HepG2 (cell line): ENCODE results near the gene RSAD2.

ENCODE experiments used
- AGO2 ChIP-seq: fragments of 200-400 bp; formaldehyde crosslinking; optimal IDR thresholded peaks from 2 replicates; pipeline ENCODE3; 2017; ENCODE audit warnings: mild to moderate bottlenecking, low read depth, low read length, moderate library complexity
- EP300 ChIP-seq, 3 experiments: sonication (generic) in 1 of 3; formaldehyde crosslinking in 1 of 3; IDR thresholded peaks; 2 replicates each; pipeline versions ENCODE4 v1.5.1 to v1.6.1; 2011 to 2020; ENCODE audit warnings: low read depth in 2 of 3, low read length in 2 of 3, borderline replicate concordance in 1 of 3, improper control_type of control experiment in 1 of 3, mild to moderate bottlenecking in 1 of 3, missing genetic modification reagents in 1 of 3, moderate library complexity in 1 of 3
- POLR2A ChIP-seq, 2 experiments: IDR thresholded peaks; 2 replicates each; pipeline ENCODE4 v1.6.1; 2011; ENCODE audit warnings: low read depth in 2 of 2, low read length in 2 of 2, mild to moderate bottlenecking in 1 of 2, moderate library complexity in 1 of 2; ENCODE audit not compliant: insufficient read depth in 1 of 2
- POLR2AphosphoS5 ChIP-seq: IDR thresholded peaks from 2 replicates; pipeline ENCODE4 v1.6.1; 2012; ENCODE audit warnings: low read depth, low read length
- POLR2G ChIP-seq: fragments of 200-400 bp; formaldehyde crosslinking; IDR thresholded peaks from 2 replicates; pipeline ENCODE4 v1.6.1; 2018; ENCODE audit warnings: mild to moderate bottlenecking, low read depth, low read length, moderate library complexity
- RAD21 ChIP-seq: fragments of 450-650 bp; formaldehyde crosslinking; IDR thresholded peaks from 2 replicates; pipeline ENCODE4 v1.5.0; 2020; ENCODE audit warnings: mild to moderate bottlenecking
- ZFAT ChIP-seq: sonication (generic); formaldehyde crosslinking; conservative IDR thresholded peaks from 2 replicates; pipeline ENCODE4 v1.8.1; 2023; ENCODE audit warnings: missing genetic modification reagents, inconsistent platforms
- TF ChIP-seq, protein P1 (sequence below): sonication (generic); formaldehyde crosslinking; IDR thresholded peaks from 2 replicates; pipeline ENCODE4 v1.5.0; 2020; ENCODE audit warnings: mild to moderate bottlenecking, missing genetic modification reagents, moderate library complexity
- TF ChIP-seq, protein P2 (sequence below): sonication (generic); formaldehyde crosslinking; conservative IDR thresholded peaks from 2 replicates; pipeline ENCODE4 v1.4.0; 2020; ENCODE audit warnings: missing genetic modification reagents
- TF ChIP-seq, protein P3 (sequence below): sonication (generic); formaldehyde crosslinking; IDR thresholded peaks from 2 replicates; pipeline ENCODE4 v1.8.1; 2023; ENCODE audit warnings: mild to moderate bottlenecking, missing genetic modification reagents
- TF ChIP-seq, protein P4 (sequence below): sonication (generic); formaldehyde crosslinking; IDR thresholded peaks from 2 replicates; pipeline ENCODE4 v1.4.0; 2020; ENCODE audit warnings: missing genetic modification reagents
- TF ChIP-seq, protein P5 (sequence below): sonication (generic); formaldehyde crosslinking; IDR thresholded peaks from 2 replicates; pipeline ENCODE4 v1.5.1; 2020; ENCODE audit warnings: mild to moderate bottlenecking, missing genetic modification reagents, borderline replicate concordance

DNA sequence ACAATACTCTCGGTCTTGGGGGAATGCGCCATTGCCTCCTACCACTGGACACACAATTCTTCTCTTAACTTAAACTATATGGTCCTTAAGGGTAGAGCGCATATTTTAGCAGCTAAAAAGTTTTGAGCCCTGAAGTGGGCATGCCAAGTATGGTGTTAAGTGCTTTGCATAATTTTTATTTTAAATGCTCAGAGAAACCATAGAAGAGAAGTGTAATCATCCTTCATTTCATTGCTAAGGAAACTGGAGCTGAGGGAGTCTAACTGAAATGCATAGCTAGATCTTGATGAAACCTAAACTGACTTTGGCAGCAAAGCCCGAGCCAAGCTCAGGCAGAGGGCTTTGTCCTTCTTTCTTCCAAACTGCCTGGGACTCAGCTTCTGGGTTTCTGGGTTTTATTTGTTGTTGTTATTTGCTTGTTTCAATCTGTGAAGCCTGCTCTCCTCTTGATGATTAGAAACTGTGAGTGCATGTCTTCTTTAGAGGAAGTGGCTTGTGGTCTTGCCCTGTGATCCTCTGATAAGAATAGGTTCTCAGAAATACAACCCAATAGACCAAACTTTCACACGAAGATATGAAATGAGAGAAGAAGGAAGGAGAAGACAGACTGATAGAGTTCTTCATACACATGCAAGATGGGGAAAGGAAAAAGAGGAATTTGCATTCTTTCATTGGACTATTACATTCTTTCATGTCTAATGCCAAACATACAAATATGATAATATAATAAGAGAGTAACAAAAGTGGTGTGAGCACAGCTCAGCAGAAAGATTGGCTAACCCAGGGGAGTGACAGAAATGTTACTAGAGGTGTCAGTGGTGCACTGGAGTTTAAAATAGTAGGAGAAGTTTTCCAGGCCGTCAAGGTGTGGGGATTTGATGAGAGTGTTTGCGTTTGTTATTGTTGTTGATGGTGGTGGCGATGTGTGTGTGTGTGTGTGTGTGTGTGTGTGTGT is 32.1 kb downstream of the RSAD2 start:
- TF ChIP-seq, protein P1, sequence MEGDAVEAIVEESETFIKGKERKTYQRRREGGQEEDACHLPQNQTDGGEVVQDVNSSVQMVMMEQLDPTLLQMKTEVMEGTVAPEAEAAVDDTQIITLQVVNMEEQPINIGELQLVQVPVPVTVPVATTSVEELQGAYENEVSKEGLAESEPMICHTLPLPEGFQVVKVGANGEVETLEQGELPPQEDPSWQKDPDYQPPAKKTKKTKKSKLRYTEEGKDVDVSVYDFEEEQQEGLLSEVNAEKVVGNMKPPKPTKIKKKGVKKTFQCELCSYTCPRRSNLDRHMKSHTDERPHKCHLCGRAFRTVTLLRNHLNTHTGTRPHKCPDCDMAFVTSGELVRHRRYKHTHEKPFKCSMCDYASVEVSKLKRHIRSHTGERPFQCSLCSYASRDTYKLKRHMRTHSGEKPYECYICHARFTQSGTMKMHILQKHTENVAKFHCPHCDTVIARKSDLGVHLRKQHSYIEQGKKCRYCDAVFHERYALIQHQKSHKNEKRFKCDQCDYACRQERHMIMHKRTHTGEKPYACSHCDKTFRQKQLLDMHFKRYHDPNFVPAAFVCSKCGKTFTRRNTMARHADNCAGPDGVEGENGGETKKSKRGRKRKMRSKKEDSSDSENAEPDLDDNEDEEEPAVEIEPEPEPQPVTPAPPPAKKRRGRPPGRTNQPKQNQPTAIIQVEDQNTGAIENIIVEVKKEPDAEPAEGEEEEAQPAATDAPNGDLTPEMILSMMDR (CRISPR knock-in tag) = no peak
- TF ChIP-seq EP300 (IDR thresholded peaks at IDR 0.05; ENCODE audit: low read depth in 2 of 2, low read length in 2 of 2) = no peak
- no peak for TF ChIP-seq EP300 (CRISPR knock-in tag; IDR thresholded peaks at IDR 0.05; ENCODE audit: borderline replicate concordance)
- TF ChIP-seq AGO2 = no peak
- TF ChIP-seq, protein P2, sequence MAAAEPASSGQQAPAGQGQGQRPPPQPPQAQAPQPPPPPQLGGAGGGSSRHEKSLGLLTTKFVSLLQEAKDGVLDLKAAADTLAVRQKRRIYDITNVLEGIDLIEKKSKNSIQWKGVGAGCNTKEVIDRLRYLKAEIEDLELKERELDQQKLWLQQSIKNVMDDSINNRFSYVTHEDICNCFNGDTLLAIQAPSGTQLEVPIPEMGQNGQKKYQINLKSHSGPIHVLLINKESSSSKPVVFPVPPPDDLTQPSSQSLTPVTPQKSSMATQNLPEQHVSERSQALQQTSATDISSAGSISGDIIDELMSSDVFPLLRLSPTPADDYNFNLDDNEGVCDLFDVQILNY = no peak
- no peak for TF ChIP-seq POLR2A (IDR thresholded peaks at IDR 0.05; ENCODE audit: insufficient read depth in 1 of 2, low read depth in 2 of 2, low read length in 2 of 2)
- TF ChIP-seq, protein P3, sequence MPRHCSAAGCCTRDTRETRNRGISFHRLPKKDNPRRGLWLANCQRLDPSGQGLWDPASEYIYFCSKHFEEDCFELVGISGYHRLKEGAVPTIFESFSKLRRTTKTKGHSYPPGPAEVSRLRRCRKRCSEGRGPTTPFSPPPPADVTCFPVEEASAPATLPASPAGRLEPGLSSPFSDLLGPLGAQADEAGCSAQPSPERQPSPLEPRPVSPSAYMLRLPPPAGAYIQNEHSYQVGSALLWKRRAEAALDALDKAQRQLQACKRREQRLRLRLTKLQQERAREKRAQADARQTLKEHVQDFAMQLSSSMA (CRISPR knock-in tag) = no peak
- TF ChIP-seq, protein P4, sequence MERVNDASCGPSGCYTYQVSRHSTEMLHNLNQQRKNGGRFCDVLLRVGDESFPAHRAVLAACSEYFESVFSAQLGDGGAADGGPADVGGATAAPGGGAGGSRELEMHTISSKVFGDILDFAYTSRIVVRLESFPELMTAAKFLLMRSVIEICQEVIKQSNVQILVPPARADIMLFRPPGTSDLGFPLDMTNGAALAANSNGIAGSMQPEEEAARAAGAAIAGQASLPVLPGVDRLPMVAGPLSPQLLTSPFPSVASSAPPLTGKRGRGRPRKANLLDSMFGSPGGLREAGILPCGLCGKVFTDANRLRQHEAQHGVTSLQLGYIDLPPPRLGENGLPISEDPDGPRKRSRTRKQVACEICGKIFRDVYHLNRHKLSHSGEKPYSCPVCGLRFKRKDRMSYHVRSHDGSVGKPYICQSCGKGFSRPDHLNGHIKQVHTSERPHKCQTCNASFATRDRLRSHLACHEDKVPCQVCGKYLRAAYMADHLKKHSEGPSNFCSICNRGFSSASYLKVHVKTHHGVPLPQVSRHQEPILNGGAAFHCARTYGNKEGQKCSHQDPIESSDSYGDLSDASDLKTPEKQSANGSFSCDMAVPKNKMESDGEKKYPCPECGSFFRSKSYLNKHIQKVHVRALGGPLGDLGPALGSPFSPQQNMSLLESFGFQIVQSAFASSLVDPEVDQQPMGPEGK = no peak
- no peak for TF ChIP-seq POLR2AphosphoS5
- TF ChIP-seq, protein P5, sequence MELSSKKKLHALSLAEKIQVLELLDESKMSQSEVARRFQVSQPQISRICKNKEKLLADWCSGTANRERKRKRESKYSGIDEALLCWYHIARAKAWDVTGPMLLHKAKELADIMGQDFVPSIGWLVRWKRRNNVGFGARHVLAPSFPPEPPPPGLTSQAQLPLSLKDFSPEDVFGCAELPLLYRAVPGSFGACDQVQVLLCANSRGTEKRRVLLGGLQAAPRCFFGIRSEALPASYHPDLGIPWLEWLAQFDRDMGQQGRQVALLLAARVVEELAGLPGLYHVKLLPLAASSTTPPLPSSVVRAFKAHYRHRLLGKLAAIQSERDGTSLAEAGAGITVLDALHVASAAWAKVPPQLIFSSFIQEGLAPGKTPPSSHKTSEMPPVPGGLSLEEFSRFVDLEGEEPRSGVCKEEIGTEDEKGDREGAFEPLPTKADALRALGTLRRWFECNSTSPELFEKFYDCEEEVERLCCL (CRISPR knock-in tag) = no peak
- no peak for TF ChIP-seq POLR2G
- TF ChIP-seq ZFAT (CRISPR knock-in tag) = no peak
- no peak for TF ChIP-seq RAD21 (CRISPR knock-in tag)
